ENCODE results near the gene TXNRD1.

The TXNRD1 gene

DNA sequence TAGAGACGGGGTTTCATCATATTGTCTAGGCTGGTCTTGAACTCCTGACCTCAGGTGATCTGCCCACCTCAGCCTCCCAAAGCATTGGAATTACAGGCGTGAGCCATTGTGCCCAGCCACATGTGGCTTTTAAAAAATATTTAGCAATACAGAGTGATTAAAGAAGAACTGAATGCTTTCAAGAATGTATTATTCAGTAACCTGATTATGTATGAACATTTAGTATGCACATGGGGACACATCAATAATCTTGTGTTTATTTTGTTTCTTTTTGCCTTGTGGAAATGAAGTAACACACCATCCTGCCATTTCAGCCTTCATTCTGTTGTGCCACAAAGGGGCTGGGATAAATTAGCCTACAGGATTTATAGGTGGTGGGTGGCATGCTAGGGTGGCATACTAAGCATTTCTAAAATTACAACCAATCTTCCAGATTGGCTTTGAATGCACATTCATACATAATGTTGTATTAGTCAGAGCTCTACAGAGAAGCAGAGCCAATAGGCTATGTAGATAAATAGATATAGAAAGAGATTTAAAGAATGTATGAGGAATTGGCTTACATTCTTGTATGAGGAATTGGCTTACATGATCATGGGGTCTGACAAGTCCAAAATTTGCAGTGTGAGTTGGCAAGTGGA lies 25.5 kb upstream of the TXNRD1 start:
- in situ Hi-C loops (cut with HindIII; ENCODE audit: low sequenced_read_pairs), result no loop called here

DNA sequence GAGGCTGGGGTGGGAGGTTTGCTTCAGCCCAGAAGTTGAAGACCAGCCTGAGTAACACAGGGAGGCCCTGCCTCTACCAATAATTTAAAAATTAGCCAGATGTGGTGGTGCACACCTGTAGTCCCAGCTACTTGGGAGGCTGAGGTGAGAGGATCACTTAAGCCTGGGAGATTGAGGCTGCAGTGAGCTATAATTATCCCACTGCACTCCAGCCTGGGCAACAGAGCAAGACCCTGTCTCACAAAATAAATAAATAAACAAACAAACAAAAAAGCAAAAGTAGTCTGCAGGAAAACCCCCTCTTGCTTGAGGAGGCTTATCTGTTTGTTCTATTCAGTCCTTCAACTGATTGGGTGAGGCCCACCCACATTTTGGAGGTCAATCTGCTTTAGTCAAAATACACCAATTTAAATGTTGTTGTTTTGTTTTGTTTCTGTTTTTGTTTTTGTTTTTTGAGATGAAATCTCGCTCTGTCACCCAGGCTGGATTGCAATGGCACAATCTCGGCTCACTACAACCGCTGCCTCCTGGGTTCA lies 24.9 kb upstream of the TXNRD1 start:
- in situ Hi-C loops (cut with HindIII; ENCODE audit: low sequenced_read_pairs), result no loop called here

- in situ Hi-C loops (cut with HindIII; ENCODE audit: low sequenced_read_pairs), result no loop called here
Measured at GRCh38 chr12:104197264-104197663, 18.3 kb upstream of the TXNRD1 start.

DNA sequence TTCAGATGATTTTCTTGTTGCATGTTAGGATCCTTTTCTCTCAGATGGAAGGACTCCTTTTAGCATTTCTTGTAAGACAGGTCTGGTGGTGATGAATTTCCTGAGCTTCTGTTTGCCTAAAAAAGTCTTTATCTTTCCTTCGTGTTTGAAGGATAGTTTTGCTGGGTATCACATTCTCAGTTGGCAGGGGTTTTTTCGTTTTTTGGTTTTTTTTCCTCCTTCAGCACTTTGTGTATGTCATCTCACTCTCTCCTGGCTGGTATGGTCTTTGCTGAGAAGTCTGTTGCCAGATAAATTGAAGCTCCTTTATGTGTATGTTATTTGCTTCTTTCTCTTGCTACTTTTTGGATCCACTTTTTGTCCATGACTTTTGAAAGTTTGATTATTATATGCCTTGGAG lies 15.6 kb upstream of the TXNRD1 start:
- in situ Hi-C loops (cut with HindIII; ENCODE audit: low sequenced_read_pairs), result loop anchor here (25.0 kb wide), 1 partner anchor 112 kb away; the partner anchor contains the start of gene EID3

- in situ Hi-C loops (cut with HindIII; ENCODE audit: low sequenced_read_pairs), result loop anchor here (25.0 kb wide), 1 partner anchor 111 kb away; the partner anchor contains the start of gene EID3
Measured at GRCh38 chr12:104201238-104202001, 14.2 kb upstream of the TXNRD1 start.

DNA sequence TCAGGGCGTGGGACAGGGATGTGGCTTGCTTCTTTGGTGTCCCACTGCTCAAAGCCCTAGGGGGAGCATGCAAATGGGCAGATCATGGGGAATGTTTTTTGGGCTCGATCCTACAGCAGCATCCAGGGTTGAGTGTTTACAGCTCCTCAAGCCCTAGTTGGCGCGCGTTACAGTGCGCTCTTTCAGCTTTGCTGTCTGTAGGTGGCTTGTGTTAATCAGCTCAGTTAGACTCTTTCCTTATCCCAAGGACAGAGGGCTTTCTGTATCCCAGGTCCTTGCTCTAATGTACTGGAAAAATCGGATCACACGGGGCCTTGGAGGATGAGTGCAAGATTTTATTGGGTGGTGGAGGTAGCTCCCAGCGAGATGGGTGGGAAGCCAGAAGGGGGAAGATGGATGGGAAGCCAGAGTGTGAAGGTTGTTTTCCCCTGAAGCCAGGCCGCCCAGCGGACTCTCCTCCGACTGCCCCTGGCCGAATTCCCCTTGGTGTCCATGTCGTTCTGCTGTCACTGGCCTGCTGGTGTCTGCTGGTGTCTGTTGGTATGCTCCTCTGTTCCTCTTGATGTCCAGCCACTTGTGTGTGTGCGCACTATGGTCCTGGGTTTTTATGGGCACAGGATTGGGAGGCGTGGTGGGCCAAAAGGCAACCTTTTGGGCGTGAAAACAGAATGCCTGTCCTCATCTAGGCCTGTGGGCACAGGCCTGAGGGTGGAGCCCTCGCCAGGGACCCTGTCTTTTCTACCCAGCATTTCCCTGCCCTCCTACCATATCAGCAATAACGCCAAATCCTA lies 10.7 kb upstream of the TXNRD1 start:
- in situ Hi-C loops (cut with HindIII; ENCODE audit: low sequenced_read_pairs), result loop anchor here (25.0 kb wide), 1 partner anchor 107 kb away; the partner anchor contains the start of gene EID3

GRCh38 chr12:104207416-104208205 lies 8.0 kb upstream of the TXNRD1 start:
- in situ Hi-C loops (cut with HindIII; ENCODE audit: low sequenced_read_pairs), result loop anchor here (25.0 kb wide), 1 partner anchor 105 kb away; the partner anchor contains the start of gene EID3

DNA sequence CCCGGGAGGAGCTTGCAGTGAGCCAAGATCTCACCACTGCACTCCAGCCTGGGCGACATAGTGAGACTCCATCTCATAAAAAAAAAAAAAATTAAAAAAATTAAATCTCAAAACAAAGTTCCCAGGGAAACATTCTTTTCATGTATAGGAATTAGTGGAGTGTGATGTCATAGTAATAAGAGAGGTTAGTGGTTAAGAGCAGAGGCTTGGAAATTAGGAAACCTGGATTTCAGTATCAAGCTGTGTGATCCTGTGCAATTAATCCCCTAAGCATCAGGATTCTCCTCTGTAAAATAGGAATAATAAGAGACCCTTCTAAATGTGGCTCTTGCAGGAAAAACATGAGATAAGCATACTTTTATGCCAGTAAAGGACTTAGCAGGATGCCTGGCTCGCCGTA lies 3.1 kb upstream of the TXNRD1 start:
- in situ Hi-C loops (cut with HindIII; ENCODE audit: low sequenced_read_pairs), result loop anchor here (25.0 kb wide), 1 partner anchor 100 kb away; the partner anchor contains the start of gene EID3

GRCh38 chr12:104213952-104214351 lies 1.6 kb upstream of the TXNRD1 start:
- in situ Hi-C loops (cut with HindIII; ENCODE audit: low sequenced_read_pairs), result loop anchor here (25.0 kb wide), 1 partner anchor 98 kb away; the partner anchor contains the start of gene EID3

- in situ Hi-C loops (cut with HindIII; ENCODE audit: low sequenced_read_pairs), result loop anchor here (25.0 kb wide), 1 partner anchor 96 kb away; the partner anchor contains the start of gene EID3
Measured at GRCh38 chr12:104216521-104216924, 944 bp downstream of the TXNRD1 start.

- in situ Hi-C loops (cut with HindIII; ENCODE audit: low sequenced_read_pairs), result loop anchor here (25.0 kb wide), 1 partner anchor 94 kb away; the partner anchor contains the start of gene EID3
Measured at GRCh38 chr12:104218506-104218905, 2.9 kb downstream of the TXNRD1 start.

DNA sequence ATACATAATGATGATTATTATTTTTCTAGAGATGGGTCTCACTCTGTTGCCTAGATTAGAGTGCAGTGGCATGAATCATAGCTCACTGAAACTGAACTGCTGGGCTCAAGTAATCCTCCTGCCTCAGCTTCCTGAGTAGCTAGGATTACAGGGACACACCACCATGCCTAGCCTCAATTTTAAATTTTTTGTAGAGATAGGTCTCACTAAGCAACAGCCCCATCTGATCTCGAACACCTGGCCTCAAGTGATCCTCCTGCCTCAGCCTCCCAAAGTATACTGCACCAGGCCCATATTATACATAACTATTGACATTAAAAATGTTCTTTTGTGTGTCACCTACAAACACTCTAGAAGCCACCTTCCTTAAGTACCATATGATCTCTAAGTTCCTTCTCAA lies 3.4 kb downstream of the TXNRD1 start:
- in situ Hi-C loops (cut with HindIII; ENCODE audit: low sequenced_read_pairs), result loop anchor here (25.0 kb wide), 1 partner anchor 93 kb away; the partner anchor contains the start of gene EID3

- in situ Hi-C loops (cut with HindIII; ENCODE audit: low sequenced_read_pairs), result loop anchor here (25.0 kb wide), 1 partner anchor 93 kb away; the partner anchor contains the start of gene EID3
Measured at GRCh38 chr12:104219361-104219892, 3.8 kb downstream of the TXNRD1 start.

GRCh38 chr12:104219908-104220404 lies 4.4 kb downstream of the TXNRD1 start:
- in situ Hi-C loops (cut with HindIII; ENCODE audit: low sequenced_read_pairs), result loop anchor here (25.0 kb wide), 1 partner anchor 92 kb away; the partner anchor contains the start of gene EID3

DNA sequence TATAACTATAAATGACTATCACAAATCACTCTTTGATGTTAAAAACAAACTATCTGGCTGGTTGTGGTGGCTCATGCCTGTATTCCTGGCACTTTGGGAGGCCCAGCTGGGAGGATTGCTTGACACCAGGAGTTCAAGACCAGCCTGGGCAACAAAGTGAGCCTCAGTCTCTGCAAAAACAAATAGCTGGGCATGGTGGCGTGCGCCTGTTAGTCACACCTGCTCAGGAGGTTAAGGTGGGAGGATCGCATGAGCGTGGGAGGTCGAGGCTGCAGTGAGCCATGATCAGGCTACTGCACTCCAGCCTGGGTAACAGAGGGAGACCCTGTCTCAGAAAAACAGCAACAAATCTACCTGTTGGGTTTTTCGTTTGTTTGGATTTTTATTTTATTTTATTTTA lies 5.4 kb downstream of the TXNRD1 start:
- in situ Hi-C loops (cut with HindIII; ENCODE audit: low sequenced_read_pairs), result loop anchor here (25.0 kb wide), 1 partner anchor 91 kb away; the partner anchor contains the start of gene EID3

- in situ Hi-C loops (cut with HindIII; ENCODE audit: low sequenced_read_pairs), result loop anchor here (25.0 kb wide), 1 partner anchor 89 kb away; the partner anchor contains the start of gene EID3
Measured at GRCh38 chr12:104222976-104223375, 7.4 kb downstream of the TXNRD1 start.

DNA sequence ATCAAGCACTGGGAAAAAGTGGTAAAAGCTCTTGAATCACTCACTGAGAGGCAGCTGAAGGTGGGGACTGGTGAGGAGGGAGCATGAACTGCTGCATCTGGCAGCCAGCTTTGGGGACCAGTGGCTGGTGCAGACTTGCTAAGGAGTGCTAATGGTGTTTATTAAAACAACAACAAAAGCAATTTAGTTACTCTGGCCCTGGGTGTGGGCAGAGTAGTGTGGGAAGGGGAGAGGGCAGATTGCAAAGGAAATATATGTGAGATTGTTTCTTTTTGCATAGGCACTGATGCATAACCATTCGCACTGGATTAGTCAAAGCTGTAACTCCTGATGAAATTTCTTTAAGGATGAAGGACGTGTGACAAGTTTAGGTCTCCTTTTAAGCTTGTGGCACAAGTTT lies 8.1 kb downstream of the TXNRD1 start:
- in situ Hi-C loops (cut with HindIII; ENCODE audit: low sequenced_read_pairs), result loop anchor here (25.0 kb wide), 1 partner anchor 89 kb away; the partner anchor contains the start of gene EID3

DNA sequence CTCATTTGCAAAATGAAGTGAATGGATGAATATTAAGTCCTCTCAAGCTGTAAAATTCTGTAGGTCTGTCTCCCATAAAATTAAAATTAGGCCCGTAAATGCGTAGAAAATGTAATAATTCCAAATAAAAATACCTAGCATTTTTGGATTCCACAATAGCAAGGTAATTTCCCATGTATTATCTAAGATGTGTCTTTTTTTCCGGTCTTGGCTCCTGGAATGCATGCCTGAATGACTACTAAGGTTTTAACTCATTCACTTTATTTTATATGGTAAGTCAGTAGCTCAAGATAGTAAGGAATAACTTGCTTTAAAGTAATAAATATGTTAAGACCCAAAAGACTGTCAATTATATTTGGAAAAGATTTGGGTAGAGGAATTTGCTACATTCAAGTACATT lies 11.1 kb downstream of the TXNRD1 start:
- in situ Hi-C loops (cut with HindIII; ENCODE audit: low sequenced_read_pairs), result no loop called here
